ENCODE results near the gene KIF3A.

DNA sequence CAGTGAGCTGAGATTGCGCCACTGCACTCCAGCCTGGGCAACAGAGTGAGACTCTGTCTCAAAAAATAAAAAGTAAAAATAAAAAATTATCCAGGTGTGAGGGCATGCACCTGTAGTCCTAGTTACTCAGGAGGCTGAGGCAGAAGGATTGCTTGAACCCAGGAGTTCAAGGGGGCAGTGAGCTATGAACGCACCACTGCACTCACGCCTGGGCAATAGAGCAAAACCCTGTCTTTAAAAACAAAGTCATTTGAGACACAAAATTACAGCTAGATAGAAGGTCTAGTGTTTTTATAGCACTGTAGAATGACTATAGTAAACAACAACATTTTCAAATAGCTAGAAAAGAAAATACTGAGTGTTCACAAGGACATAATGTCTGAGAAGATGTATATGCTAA is 47.2 kb downstream of the KIF3A start:
- TF ChIP-seq EP300 (IDR thresholded peaks at IDR 0.05): no peak
- TF ChIP-seq, protein P1, sequence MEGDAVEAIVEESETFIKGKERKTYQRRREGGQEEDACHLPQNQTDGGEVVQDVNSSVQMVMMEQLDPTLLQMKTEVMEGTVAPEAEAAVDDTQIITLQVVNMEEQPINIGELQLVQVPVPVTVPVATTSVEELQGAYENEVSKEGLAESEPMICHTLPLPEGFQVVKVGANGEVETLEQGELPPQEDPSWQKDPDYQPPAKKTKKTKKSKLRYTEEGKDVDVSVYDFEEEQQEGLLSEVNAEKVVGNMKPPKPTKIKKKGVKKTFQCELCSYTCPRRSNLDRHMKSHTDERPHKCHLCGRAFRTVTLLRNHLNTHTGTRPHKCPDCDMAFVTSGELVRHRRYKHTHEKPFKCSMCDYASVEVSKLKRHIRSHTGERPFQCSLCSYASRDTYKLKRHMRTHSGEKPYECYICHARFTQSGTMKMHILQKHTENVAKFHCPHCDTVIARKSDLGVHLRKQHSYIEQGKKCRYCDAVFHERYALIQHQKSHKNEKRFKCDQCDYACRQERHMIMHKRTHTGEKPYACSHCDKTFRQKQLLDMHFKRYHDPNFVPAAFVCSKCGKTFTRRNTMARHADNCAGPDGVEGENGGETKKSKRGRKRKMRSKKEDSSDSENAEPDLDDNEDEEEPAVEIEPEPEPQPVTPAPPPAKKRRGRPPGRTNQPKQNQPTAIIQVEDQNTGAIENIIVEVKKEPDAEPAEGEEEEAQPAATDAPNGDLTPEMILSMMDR (IDR thresholded peaks at IDR 0.05): no peak
